Ammon's horn (tissue), 1 donor: Measurements from ENCODE around the gene ASCC1.

Experiments used
- DNase-seq: peaks from one replicate; pipeline ENCODE4 v3.0.0-alpha.2; 2016; ENCODE audit warnings: low spot score

The ASCC1 gene

GRCh38 chr10:72083790-72084459 lies 132.2 kb downstream of the ASCC1 start:
- DNase-seq, result no peak

- DNase-seq, result no peak
These were observed 133.0 kb downstream of the ASCC1 start for GRCh38 chr10:72082856-72083789.

GRCh38 chr10:72081772-72082590 lies 134.1 kb downstream of the ASCC1 start:
- DNase-seq, result no peak

GRCh38 chr10:72081210-72081609 lies 134.9 kb downstream of the ASCC1 start:
- no peak for DNase-seq

GRCh38 chr10:72080042-72080975 lies 135.8 kb downstream of the ASCC1 start:
- no peak for DNase-seq

- DNase-seq, result peak; percentile 88
These were observed 136.7 kb downstream of the ASCC1 start for GRCh38 chr10:72079356-72079755.

- no peak for DNase-seq
These were observed 138.6 kb downstream of the ASCC1 start for GRCh38 chr10:72077275-72077990.

- DNase-seq, result no peak
These were observed 139.3 kb downstream of the ASCC1 start for GRCh38 chr10:72076756-72077155.

GRCh38 chr10:72075376-72076115 lies 140.5 kb downstream of the ASCC1 start:
- DNase-seq, result no peak

GRCh38 chr10:72074574-72075375 lies 141.3 kb downstream of the ASCC1 start:
- no peak for DNase-seq

GRCh38 chr10:72073708-72074573 lies 142.1 kb downstream of the ASCC1 start:
- no peak for DNase-seq

- no peak for DNase-seq
These were observed 143.4 kb downstream of the ASCC1 start for GRCh38 chr10:72072639-72073038.

GRCh38 chr10:72072046-72072445 lies 144.0 kb downstream of the ASCC1 start:
- DNase-seq, result no peak

GRCh38 chr10:72069751-72070526 lies 146.1 kb downstream of the ASCC1 start:
- no peak for DNase-seq

GRCh38 chr10:72068901-72069446 lies 147.1 kb downstream of the ASCC1 start:
- DNase-seq, result no peak

GRCh38 chr10:72068126-72068765 lies 147.8 kb downstream of the ASCC1 start:
- DNase-seq, result no peak
